SK-N-SH treated with all-trans-retinoic acid at 6 μM for 48 hours (cell line): Measurements from ENCODE around the gene ARPC1A.

ENCODE experiments used
- ARNTL ChIP-seq: fragments of 450-650 bp; formaldehyde crosslinking; IDR thresholded peaks from 2 replicates; pipeline ENCODE4 v1.5.0; 2020; ENCODE audit warnings: low read depth, mild to moderate bottlenecking, moderate library complexity, borderline replicate concordance
- BACH2 ChIP-seq: fragments of 250-450 bp; sonication (Bioruptor Pico); IDR thresholded peaks from 2 replicates; pipeline ENCODE4 v1.9.0; 2021; ENCODE audit warnings: mild to moderate bottlenecking, borderline replicate concordance
- CREB5 ChIP-seq: fragments of 250-450 bp; sonication (Bioruptor Pico); IDR thresholded peaks from 2 replicates; pipeline ENCODE4 v1.5.1; 2020; ENCODE audit warnings: low read depth, mild to moderate bottlenecking, moderate library complexity
- CSDC2 ChIP-seq: fragments of 250-450 bp; sonication (Bioruptor Pico); IDR thresholded peaks from 2 replicates; pipeline ENCODE4 v1.5.0; 2020; ENCODE audit warnings: mild to moderate bottlenecking, moderate library complexity
- ISL1 ChIP-seq: fragments of 250-450 bp; sonication (Bioruptor Pico); IDR thresholded peaks from 2 replicates; pipeline ENCODE4 v2.1.2; 2022; ENCODE audit warnings: mild to moderate bottlenecking, moderate library complexity
- OSR1 ChIP-seq: fragments of 250-450 bp; sonication (Bioruptor Pico); IDR thresholded peaks from 2 replicates; pipeline ENCODE4 v1.8.0; 2022; ENCODE audit warnings: moderate library complexity, mild to moderate bottlenecking, inconsistent platforms
- PPARA ChIP-seq: fragments of 250-450 bp; sonication (Bioruptor Pico); IDR thresholded peaks from 2 replicates; pipeline ENCODE4 v1.5.0; 2020; ENCODE audit warnings: mild to moderate bottlenecking, borderline replicate concordance
- RARB ChIP-seq: fragments of 250-450 bp; sonication (Bioruptor Pico); IDR thresholded peaks from 2 replicates; pipeline ENCODE4 v1.8.0; 2021; ENCODE audit warnings: mild to moderate bottlenecking, moderate library complexity
- TOX ChIP-seq: fragments of 250-450 bp; sonication (Bioruptor Pico); IDR thresholded peaks from 2 replicates; pipeline ENCODE4 v1.8.0; 2021; ENCODE audit warnings: mild to moderate bottlenecking, moderate library complexity, borderline replicate concordance
- ZNF70 ChIP-seq: fragments of 450-650 bp; formaldehyde crosslinking; IDR thresholded peaks from 2 replicates; pipeline ENCODE4 v1.5.0; 2020; ENCODE audit warnings: mild to moderate bottlenecking, moderate library complexity
- ZNF8 ChIP-seq: fragments of 450-650 bp; formaldehyde crosslinking; IDR thresholded peaks from 2 replicates; pipeline ENCODE4 v1.5.0; 2020; ENCODE audit warnings: mild to moderate bottlenecking, moderate library complexity
- TF ChIP-seq, protein P1 (sequence below): fragments of 250-450 bp; sonication (Bioruptor Pico); IDR thresholded peaks from 2 replicates; pipeline ENCODE4 v1.8.0; 2020; ENCODE audit warnings: mild to moderate bottlenecking, moderate library complexity, borderline replicate concordance

DNA sequence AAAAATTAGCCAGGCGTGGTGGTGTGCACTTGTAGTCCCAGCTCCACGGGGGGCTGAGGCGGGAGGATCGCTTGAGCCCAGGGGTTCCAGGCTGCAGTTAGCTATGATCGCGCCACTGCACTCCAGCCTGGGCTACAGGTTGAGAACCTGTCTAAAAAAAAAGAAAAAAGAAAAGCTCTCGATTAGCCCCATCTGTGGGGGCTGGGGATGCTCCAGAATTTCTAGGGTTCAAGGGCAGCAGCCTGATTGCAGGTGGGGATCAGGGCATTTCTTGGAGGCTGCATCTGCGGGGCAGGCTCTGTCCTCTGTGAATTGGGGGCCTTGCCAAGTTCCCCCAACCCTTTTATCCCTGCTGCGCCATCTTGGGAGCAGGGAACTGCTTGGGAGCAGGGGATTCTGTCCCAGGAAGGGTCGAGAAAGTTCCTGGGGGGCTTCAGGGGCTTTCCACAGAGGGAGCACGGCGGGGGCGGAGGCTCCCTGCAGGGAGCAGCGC lies 651 bp upstream of the ARPC1A start:
- no peak for TF ChIP-seq ISL1
- TF ChIP-seq CSDC2 (CRISPR knock-in tag): no peak
- TF ChIP-seq ARNTL (CRISPR knock-in tag): no peak
- TF ChIP-seq TOX (CRISPR knock-in tag): no peak
- no peak for TF ChIP-seq RARB
- no peak for TF ChIP-seq ZNF70
- no peak for TF ChIP-seq CREB5 (CRISPR knock-in tag)
- no peak for TF ChIP-seq ZNF8 (CRISPR knock-in tag)
- TF ChIP-seq OSR1: no peak
- TF ChIP-seq BACH2 (CRISPR knock-in tag): no peak
- TF ChIP-seq, protein P1, sequence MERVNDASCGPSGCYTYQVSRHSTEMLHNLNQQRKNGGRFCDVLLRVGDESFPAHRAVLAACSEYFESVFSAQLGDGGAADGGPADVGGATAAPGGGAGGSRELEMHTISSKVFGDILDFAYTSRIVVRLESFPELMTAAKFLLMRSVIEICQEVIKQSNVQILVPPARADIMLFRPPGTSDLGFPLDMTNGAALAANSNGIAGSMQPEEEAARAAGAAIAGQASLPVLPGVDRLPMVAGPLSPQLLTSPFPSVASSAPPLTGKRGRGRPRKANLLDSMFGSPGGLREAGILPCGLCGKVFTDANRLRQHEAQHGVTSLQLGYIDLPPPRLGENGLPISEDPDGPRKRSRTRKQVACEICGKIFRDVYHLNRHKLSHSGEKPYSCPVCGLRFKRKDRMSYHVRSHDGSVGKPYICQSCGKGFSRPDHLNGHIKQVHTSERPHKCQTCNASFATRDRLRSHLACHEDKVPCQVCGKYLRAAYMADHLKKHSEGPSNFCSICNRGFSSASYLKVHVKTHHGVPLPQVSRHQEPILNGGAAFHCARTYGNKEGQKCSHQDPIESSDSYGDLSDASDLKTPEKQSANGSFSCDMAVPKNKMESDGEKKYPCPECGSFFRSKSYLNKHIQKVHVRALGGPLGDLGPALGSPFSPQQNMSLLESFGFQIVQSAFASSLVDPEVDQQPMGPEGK: no peak
- TF ChIP-seq PPARA: no peak
